GM19025 (cell line): ENCODE data around the gene SH3D19.
"Not testable (repeated sequence)": the region's sequence is repeated elsewhere in the genome, so short reads cannot be mapped to it uniquely, and the experiment has no call there.

Experiments
- ATAC-seq: cut with Tn5 transposase; IDR thresholded peaks from one replicate; pipeline ENCODE4 v1.9.1; 2021; ENCODE audit warnings: mild to moderate bottlenecking, low read depth, moderate library complexity; ENCODE audit not compliant: unreplicated experiment

The SH3D19 gene

GRCh38 chr4:151163855-151164254 is 161.6 kb downstream of the SH3D19 start:
- no peak for ATAC-seq

GRCh38 chr4:151158979-151159378 is 166.4 kb downstream of the SH3D19 start:
- ATAC-seq, result no peak

- no peak for ATAC-seq
Measured at GRCh38 chr4:151157543-151157942, 167.9 kb downstream of the SH3D19 start.

GRCh38 chr4:151153585-151153984 is 171.8 kb downstream of the SH3D19 start:
- no peak for ATAC-seq

GRCh38 chr4:151152028-151152427 is 173.4 kb downstream of the SH3D19 start:
- no peak for ATAC-seq

- ATAC-seq, result no peak
Measured at GRCh38 chr4:151150821-151151580, 174.4 kb downstream of the SH3D19 start.

- no peak for ATAC-seq
Measured at GRCh38 chr4:151148261-151148660, 177.1 kb downstream of the SH3D19 start.

GRCh38 chr4:151147000-151147399 is 178.4 kb downstream of the SH3D19 start:
- no peak for ATAC-seq

GRCh38 chr4:151144329-151145072 is 180.9 kb downstream of the SH3D19 start:
- no peak for ATAC-seq

- no peak for ATAC-seq
Measured at GRCh38 chr4:151143811-151144210, 181.6 kb downstream of the SH3D19 start.

- no peak for ATAC-seq
Measured at GRCh38 chr4:151143162-151143561, 182.2 kb downstream of the SH3D19 start.

GRCh38 chr4:151142758-151143157 is 182.6 kb downstream of the SH3D19 start:
- ATAC-seq, result no peak

GRCh38 chr4:151139814-151140213 is 185.6 kb downstream of the SH3D19 start:
- no peak for ATAC-seq

GRCh38 chr4:151136048-151136447 is 189.4 kb downstream of the SH3D19 start:
- not testable (repeated sequence) for ATAC-seq

GRCh38 chr4:151133311-151133710 is 192.1 kb downstream of the SH3D19 start:
- ATAC-seq, result no peak

- ATAC-seq, result no peak
Measured at GRCh38 chr4:151129796-151130195, 195.6 kb downstream of the SH3D19 start.

GRCh38 chr4:151117371-151117962 is 207.9 kb downstream of the SH3D19 start:
- ATAC-seq, result peak; percentile 90

GRCh38 chr4:151114986-151115385 is 210.4 kb downstream of the SH3D19 start:
- ATAC-seq, result no peak

GRCh38 chr4:151114338-151114737 is 211.1 kb downstream of the SH3D19 start:
- no peak for ATAC-seq

GRCh38 chr4:151110236-151110635 is 215.2 kb downstream of the SH3D19 start:
- ATAC-seq, result no peak

GRCh38 chr4:151107063-151107462 is 218.3 kb downstream of the SH3D19 start:
- ATAC-seq, result no peak
